Measurements from ENCODE around the gene PTPN21. TPM values are rescaled to one million over a fixed set of nuclear protein-coding genes. Genes with fewer than 3 reads are reported as not detected.

Gene PTPN21
- total RNA-seq, 4 donors from 2014 or later = 25.6 to 35.5 (median 32.2) TPM

- Histone ChIP-seq H3K36me3 (peaks cover 0 to 91% (median 0%) of the 10 kb centered on the region in 3 donors), H3K9me3 (no peaks in the 10 kb centered on the region), H3K4me1 (no peaks in the 10 kb centered on the region), H3K27ac (no peak overlapping the region), H3K4me3 (no peak overlapping the region), H3K27me3 (no peaks in the 10 kb centered on the region)
- no peak for DNase-seq (ENCODE audit: low spot score in 2 of 2)
- TF ChIP-seq EP300 (IDR thresholded peaks at IDR 0.05) (no peak), CTCF (IDR thresholded peaks at IDR 0.05) (no peak), POLR2A (IDR thresholded peaks at IDR 0.05) (no peak)
- WGBS, 2 donors = 91 to 93% methylated on average over 2 of the region's 2 CpGs
These were observed 73.7 kb downstream of the PTPN21 start for GRCh38 chr14:88481059-88481458.

- Histone ChIP-seq H3K4me3 (no peak overlapping the region), H3K36me3 (peaks cover 0 to 98% (median 0%) of the 10 kb centered on the region in 3 donors)
- 90 to 98% methylated on average over 37 to 38 of the region's 40 CpGs for WGBS, 2 donors
These were observed 75.2 kb downstream of the PTPN21 start for GRCh38 chr14:88479574-88479987.

GRCh38 chr14:88478931-88479330, 75.9 kb downstream of the PTPN21 start:
- no peak for DNase-seq (ENCODE audit: low spot score in 2 of 2)
- Histone ChIP-seq H3K27me3 (no peaks in the 10 kb centered on the region), H3K4me3 (no peak overlapping the region), H3K27ac (no peak overlapping the region), H3K4me1 (no peaks in the 10 kb centered on the region), H3K36me3 (peaks cover 0 to 98% (median 0%) of the 10 kb centered on the region in 3 donors), H3K9me3 (no peaks in the 10 kb centered on the region)
- TF ChIP-seq CTCF (IDR thresholded peaks at IDR 0.05) = no peak
- TF ChIP-seq EP300 (IDR thresholded peaks at IDR 0.05) = no peak
- TF ChIP-seq POLR2A (IDR thresholded peaks at IDR 0.05) = no peak
- WGBS, 2 donors = 97% methylated on average over 35 of the region's 36 CpGs

More at GRCh38 chr14:88479574-88479987, 75.2 kb downstream of the PTPN21 start:
- Histone ChIP-seq H3K27me3 (no peaks in the 10 kb centered on the region), H3K4me1 (no peaks in the 10 kb centered on the region), H3K9me3 (no peaks in the 10 kb centered on the region), H3K27ac (no peak overlapping the region)
- TF ChIP-seq POLR2A (IDR thresholded peaks at IDR 0.05) = no peak
- DNase-seq (ENCODE audit: low spot score in 2 of 2) = no peak

GRCh38 chr14:88477513-88478250, 77.1 kb downstream of the PTPN21 start:
- Histone ChIP-seq H3K27me3 (no peaks in the 10 kb centered on the region), H3K27ac (no peak overlapping the region), H3K36me3 (peaks cover 0 to 92% (median 0%) of the 10 kb centered on the region in 3 donors), H3K4me1 (no peaks in the 10 kb centered on the region), H3K4me3 (no peak overlapping the region), H3K9me3 (no peaks in the 10 kb centered on the region)
- 93 to 94% methylated on average over 6 of the region's 6 CpGs for WGBS, 2 donors
- TF ChIP-seq CTCF (IDR thresholded peaks at IDR 0.05) = no peak
- no peak for TF ChIP-seq POLR2A (IDR thresholded peaks at IDR 0.05)
- TF ChIP-seq EP300 (IDR thresholded peaks at IDR 0.05) = no peak
- no peak for DNase-seq (ENCODE audit: low spot score in 2 of 2)

GRCh38 chr14:88476825-88477224, 78.0 kb downstream of the PTPN21 start:
- no peaks in the 10 kb centered on the region for H3K9me3 ChIP-seq
- WGBS, 2 donors = 83 to 96% methylated on average over 2 of the region's 2 CpGs
- H3K27ac ChIP-seq = no peak overlapping the region
- no peaks in the 10 kb centered on the region for H3K4me1 ChIP-seq
- no peak for DNase-seq (ENCODE audit: low spot score in 2 of 2)
- no peaks in the 10 kb centered on the region for H3K27me3 ChIP-seq
- no peak overlapping the region for H3K4me3 ChIP-seq
- TF ChIP-seq CTCF (IDR thresholded peaks at IDR 0.05) (no peak), EP300 (IDR thresholded peaks at IDR 0.05) (no peak), POLR2A (IDR thresholded peaks at IDR 0.05) (no peak)
- peaks cover 0 to 92% (median 0%) of the 10 kb centered on the region in 3 donors for H3K36me3 ChIP-seq

All from tibial nerve (tissue), 4 donors.